HG03354 (cell line): ENCODE measurements around the gene CST11.
A peak's percentile ranks its signal among the peaks of the same experiment; 100 is the strongest.

ENCODE experiments used
- ATAC-seq: cut with Tn5 transposase; IDR thresholded peaks from one replicate; pipeline ENCODE4 v1.9.1; 2021; ENCODE audit warnings: mild to moderate bottlenecking; ENCODE audit not compliant: unreplicated experiment, poor library complexity, severe bottlenecking

CST11 gene

DNA sequence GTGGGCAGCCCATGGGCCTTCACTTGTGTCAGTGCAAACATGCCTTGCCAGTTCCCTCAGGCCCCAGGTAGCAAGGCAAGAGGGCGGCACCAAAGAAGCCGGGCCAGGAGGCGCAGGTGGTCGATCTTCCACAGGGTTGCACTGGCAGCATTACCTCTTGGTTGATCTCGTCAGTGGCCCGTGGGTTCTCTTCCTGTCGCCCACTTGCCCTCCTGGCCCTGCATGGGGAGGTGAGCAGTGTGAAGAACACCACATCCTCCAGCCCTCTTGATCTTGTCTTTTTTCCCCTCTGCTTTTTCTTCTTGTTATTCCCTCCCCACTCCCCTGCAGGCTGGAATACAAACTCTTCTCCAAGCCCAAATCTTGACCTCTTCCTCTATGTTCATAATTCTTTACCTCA is 3.0 kb upstream of the CST11 start:
- ATAC-seq = no peak

DNA sequence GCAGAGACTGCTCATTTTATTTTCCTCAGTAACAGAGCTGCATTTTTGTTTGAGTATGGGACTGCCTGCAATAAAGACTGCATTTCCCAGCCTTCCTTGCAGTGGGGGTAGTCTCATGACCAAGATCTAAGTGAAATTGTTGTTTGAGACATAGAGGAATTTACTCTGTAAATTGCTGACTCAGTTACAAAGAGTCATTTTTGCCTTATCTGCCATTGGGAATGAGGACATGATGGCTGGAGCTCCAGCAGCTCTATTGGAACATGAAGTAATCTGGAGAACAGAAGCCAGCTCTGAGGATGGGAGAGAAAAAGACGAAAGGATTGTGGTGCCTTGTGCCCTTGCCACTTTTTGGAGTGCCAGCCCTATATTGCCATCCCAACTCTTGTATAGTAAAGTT is 2.1 kb upstream of the CST11 start:
- ATAC-seq = no peak

DNA sequence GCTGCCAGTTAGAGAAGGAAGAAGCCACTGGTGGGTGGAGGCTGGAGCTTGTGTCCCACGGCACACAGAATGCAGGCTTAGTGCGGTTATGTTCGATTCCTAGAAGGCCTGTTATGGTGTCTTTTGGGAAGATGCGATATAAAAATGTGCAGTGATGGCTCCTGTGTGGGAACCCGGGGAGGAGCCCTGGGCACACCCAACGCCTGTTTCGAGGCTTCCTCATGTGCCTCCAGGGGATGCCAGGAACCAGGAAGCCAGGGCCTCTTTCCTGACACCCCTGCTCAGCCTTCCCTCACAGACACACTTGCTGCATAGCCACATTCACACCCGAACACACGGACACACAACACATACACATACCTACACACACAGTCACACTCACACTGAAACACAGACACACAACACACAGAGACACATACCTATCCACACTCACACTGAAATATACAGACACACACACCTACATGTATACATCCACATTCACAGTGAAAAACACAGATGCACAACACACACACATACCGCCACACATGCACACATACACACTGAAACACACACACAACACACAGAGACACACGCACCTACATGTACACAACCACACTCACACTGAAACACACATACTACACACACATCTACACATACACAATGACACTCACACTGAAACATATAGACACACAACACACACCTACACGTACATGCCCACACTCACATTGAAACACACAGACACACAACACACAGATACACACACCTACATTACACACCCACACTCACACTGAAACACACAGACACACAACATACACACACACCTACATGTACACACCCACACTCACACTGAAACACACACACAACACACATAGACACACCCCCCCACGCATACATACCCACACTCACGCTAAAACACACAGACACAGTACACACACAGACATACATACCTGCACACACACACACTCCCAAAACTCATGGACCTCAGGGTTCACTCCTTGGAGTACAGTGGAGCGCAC is 1.2 kb upstream of the CST11 start:
- no peak for ATAC-seq

DNA sequence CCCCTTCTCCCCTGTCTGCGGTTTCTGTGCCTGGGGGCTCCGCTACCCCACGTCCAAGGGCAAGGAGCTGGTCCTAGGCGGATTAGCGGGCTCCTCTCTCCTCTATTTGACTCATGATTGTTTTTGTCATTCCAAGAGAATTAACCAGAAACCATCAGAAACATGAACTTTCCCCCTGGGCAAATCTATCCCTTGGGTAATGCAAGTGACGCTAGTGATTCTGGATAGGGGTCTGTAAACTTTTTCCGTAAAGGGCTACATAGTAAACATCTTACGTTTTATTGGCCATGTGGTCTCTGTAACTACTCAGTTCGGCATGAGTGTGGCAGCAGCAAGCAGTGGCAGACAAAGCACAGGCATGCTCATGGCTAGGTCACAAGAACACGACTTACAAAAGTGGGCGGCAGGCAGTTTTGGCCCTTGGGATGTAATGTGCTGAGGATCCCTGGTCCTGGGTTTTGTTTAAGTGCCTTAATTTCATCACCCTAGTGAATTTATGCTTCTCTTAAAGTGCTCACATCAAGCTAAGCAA is 654 bp downstream of the CST11 start:
- ATAC-seq = no peak

DNA sequence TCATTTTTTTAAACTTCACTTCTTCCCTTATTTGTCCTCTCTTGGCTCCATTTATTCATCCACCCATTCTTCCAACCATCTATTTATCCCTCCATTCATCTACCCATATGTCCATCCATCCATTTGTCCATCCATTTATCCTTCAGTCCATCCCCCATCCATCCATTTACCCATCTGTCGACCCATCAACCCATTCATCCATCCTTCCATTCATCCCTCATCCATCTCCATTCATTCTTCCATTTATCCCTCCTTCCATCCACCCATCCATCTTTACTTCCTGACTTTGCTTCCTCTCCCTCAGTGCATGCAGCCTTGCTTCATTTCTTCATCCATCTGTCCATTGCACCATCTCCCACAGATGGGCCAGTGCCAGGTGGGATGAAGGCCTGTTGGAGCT is 1.8 kb downstream of the CST11 start:
- ATAC-seq = no peak

DNA sequence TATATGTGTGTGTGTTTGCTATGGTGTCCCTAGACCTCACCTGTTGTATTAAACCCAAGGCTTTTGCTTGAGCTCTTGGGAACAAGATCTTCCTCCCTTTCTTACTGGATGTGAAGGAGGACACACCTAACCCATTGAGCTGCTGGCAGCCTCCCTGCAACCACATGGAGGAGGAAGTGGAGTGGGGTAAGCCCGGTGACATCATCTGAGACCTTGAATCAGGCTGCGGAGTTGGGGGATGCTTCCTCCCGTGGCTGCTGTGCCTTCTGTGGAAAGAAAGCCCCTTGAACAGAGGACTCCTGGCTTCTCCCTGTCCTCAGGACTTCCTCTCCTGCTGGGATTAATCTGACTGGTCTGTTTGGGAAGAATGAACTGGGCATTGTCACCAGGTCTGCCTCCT is 3.3 kb downstream of the CST11 start:
- no peak for ATAC-seq

DNA sequence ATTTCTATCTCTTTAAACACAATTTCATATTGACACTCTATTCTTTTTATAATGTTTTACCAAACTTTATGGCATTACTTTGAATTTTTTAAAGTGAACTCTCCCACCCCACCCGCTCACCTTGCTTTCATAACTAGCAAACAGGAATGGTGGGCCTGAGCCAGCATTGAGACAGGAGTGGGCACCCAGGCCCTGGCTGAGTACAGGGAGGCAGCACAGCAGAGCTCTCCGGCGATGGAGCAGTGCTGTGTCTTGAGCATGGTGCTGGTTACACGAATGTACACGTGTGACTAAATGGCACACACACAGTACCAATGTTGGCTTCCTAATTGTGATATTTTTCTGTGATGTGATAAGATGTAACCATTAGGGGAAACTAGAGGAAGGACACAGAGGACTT is 4.5 kb downstream of the CST11 start:
- ATAC-seq = no peak

DNA sequence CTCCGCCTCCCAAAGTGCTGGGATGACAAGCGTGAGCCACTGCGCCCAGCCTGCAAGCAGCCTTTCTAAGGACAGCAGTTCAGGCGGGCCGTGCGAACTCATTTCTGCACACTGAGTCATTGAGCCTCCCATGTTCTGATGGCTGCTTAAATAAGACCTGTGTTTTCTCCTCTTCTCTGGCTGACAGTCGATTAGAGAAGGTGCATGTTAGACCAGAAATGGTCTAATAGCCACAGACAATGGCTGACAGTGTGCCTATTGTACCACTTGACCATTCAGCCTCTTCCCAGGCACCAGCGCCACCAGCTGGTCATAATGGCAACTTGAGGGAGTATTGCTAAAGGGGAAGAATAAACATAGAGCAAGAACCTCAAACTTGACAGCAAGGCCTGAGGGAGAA is 6.2 kb downstream of the CST11 start:
- peak; percentile 64 for ATAC-seq

DNA sequence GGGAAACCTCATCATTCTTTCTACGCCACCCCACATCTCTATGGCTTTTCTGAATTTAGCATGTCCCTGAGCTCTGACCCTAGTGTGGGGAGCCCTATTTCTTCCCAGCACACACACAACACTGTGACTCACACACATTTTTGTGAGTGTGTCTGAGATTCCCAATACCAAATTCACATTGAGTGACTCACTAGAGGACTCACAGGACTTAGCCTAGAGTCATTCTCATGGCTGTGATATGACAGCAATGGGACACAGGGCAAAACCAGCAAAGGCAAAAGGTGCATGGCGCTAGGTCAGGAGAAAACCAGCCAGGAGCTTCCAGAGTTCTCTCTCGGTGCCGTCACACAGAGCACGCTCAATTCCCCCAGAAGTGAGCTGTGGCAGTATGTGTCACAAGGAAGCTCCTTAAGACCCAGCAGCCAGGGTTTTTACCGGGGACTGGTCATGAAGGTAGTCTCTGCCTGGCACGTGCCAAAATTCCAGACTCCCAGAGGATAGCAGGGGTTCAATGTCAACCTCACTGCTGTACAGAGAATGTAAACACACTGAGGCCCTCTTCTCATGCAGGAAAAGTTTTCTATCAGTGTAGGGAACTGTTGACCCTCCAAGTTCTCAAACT is 7.0 kb downstream of the CST11 start:
- no peak for ATAC-seq

DNA sequence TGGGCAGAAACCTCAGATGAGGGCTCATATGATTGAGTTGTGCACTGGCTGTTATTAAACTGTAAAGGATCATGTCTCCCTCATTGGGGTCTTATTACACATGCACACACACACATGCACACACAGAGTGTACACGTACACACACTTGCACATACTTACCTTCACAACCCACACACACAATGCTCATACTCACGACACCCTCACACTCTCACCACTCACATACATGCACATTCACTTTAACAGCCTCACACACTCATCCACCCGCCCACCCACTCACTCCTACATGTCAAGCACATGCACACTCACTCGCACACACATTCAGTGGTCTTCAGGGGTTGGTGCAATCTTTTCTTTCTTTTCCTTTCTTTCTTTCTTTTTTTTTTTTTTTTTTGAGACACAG is 7.8 kb downstream of the CST11 start:
- no peak for ATAC-seq

DNA sequence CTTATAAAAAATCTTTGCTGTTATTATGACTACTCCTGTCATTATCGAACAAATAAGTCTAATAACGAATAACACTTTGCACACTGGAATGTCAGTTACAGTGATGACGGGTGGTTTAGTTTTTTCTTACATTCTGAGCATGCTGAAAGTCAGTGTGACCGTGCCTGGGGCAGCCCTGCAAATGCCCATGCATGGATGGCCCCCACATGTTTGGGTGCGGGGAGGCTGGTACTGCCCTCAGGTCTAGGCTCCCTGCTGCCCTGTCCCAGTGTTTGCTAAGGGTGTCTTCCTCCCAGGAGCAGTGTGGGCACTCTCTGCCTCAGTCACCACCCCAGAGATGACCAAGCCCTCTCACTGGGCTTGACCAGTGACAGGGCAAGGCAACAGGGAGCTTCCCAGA is 10.2 kb downstream of the CST11 start:
- no peak for ATAC-seq

DNA sequence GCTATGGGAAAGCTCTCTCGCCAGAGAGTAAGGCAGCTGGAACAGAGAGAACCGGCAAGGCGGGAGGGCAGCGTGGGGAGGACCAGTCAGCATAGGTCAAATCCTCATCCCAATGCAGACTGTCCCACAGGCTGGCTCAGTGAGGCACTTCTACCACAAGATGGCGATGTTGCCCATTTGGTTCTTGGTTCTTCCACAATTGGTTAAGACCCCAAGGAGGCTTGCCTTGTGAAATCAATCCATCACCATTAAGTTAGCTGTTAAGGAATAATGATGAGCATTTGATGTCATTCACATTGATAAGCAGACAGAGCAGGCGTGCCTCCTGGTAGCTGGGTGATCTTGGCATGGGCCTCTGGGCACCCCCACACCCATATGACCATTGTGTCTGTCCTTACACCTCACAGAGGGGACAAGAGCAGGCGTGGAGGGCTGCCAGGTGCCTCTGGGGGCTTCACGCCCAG is 10.8 kb downstream of the CST11 start:
- ATAC-seq = peak; percentile 78

DNA sequence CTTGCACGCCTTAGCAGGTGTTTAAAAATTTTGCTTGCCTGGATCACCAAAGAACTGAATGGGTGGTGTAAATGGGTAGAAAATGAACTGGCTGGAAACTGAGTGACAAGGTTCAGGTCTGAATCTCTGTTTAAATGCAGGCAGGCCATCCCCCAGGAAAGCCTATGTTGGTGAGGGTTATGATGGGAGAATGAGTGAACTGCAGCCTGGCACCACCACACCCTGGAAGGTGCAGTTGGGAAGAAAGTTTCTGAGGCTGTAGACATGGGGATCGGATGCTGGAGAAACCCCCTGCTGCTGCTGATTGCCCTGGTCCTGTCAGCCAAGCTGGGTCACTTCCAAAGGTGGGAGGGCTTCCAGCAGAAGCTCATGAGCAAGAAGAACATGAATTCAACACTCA is 12.7 kb downstream of the CST11 start:
- ATAC-seq = no peak

DNA sequence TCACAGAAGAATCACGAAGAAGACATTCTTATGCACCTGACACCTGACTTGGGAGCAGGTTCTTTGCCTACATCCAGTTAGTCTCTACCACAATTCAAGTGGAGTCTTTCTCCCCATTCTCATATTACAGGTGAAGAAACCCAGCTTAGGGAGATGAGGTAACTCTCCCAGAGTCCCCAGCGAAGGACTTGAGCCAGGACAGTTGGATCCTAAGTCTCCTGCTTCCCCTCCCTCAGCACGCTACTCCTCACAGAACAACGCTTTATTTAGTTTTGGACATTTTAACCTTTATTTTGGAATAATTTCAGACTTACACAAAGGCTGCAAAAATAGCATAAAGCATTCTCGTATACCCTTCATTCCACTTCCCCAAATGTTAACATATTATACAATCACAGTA is 14.0 kb downstream of the CST11 start:
- no peak for ATAC-seq

DNA sequence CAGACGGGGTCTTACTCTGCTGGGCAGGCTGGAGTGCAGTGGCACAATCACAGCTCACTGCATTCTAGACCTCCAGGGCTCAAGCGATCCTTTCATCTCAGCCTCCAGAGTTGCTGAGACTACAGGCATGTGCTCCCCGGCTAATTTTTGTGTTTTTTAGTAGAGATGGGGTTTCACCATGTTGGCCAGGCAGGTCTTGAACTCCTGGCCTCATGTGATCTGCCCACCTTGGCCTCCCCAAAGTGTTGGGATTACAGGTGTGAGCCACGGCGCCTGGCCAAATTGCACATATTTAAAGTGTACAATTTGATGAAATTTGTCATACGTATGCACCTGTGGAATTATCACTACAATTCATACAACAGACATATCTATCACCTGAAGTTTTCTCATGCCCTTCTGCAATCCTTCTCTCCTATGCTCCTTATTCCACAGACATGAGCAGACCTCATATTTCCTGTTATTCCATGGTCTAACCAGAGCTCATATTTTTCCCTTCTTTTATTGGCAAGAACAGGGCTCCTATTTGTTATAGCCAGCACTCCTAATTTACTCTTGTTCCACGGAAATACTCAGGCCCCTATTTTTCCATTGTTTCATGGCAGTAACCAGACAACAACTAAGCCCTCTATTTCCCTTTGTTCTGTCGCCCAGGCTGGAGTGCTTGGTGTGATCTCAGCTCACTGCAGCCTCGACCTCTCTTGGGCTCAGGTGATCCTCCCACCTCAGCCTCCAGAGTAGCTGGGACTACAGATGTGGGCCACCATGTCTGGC is 15.4 kb downstream of the CST11 start:
- no peak for ATAC-seq

DNA sequence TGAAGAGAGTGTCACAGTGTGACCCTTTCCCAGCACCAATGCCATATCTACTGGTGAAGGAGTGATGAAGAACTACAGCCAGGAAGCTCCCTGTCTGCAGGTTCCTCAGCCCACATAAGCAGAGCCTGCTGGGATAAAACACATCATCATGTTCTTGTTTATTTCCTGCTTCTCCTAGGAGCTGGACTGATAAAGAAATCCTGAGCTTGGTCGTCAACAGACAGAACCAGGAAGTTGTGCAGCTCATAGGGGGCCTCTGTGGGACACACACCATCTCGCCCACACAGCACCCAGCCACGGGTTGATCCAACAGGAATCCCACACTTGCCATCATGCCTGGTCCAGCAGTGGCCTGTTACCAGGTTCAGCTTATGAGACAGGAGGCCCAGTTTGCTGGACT is 16.0 kb downstream of the CST11 start:
- no peak for ATAC-seq

DNA sequence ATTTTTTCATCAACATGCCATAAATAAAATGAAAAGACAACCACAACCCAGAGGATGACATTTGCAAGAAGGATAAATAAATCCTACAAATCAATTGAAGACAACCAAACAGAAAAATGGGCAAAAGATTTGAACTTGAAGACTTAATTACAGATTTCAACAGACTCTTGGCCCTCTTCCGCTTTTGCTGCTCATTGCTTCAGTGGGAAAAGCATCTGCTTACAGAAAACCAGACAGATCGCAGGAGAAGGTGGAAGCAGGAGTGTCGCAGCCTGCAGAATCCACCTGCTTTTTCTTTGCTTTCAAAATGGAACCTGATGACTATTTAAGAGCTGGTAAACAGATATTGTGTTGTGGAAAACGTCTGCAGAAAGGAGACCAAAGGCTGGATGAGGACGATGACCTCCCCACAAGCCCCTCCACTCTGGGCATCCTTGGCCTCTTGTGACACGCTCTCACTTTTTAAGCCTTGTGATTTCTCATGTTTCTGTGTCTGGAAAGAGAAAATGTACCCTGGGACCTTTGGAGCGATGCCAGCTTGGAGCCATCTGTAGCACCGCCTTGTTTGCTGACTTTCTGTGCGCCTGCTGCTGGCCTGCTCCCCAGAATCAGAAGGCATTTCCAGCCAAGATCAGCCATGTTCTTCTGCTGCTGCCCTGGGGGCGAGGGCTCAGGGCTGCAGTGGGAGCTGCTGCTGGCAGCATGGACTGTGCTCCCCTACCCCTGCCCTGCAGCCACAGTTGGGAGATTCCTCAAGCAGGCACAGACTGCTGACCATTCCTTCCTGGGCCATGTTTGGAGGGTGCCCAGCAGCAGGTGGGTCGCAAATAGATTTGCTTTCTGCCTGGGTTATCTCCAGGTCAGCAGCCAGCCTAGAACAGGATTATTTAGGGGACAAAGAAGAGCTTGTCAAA is 16.8 kb downstream of the CST11 start:
- no peak for ATAC-seq

DNA sequence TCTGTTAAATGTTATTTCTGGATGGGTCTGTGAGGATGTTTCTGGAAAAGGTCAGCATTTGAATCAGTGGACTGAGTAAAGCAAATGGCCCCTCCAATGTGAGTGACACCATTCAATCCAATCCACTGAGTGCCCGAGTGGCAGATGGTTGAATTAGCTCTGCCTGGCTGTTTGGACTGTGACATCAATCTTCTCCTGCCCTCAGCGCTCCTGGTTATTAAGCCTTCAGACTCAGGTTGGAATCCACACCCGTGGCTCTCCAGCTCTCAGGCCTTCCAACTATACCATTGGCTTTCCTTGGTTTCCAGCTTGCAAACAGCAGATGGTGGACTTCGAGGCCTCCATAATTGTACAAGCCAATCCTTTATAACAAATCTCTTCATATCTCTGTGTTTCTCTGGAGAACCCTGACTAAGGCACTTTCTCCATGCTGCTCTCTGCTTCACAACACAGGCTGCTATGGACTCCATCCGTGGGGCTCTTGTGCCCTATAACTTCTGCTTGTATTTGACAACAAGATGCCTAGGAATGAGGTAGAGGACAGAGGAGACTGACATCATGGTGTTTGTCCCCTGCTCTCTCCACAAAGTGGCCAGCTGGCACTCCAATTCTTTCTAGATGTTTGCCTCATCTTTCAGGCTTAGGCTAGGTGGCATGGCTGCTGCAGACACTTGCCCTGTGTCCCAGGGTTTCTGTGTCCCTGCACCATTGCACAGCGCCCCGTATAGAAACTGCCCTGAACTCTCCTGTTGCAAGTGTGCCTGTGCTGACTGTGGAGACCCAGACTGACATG is 18.0 kb downstream of the CST11 start:
- ATAC-seq = no peak
